GM18520 (cell line): ENCODE data around the gene FGD6.
"Not testable (repeated sequence)": the region's sequence is repeated elsewhere in the genome, so short reads cannot be mapped to it uniquely, and the experiment has no call there.

ENCODE experiments used
- ATAC-seq: cut with Tn5 transposase; IDR thresholded peaks from one replicate; pipeline ENCODE4 v1.9.1; 2021; ENCODE audit not compliant: unreplicated experiment

Gene FGD6

GRCh38 chr12:95131589-95132340 is 85.5 kb downstream of the FGD6 start:
- no peak for ATAC-seq

GRCh38 chr12:95130096-95130495 is 87.2 kb downstream of the FGD6 start:
- no peak for ATAC-seq

- ATAC-seq: no peak
Measured at GRCh38 chr12:95129115-95129514, 88.2 kb downstream of the FGD6 start.

- ATAC-seq: no peak
Measured at GRCh38 chr12:95126736-95127135, 90.5 kb downstream of the FGD6 start.

GRCh38 chr12:95126076-95126475 is 91.2 kb downstream of the FGD6 start:
- ATAC-seq: no peak

- ATAC-seq: no peak
Measured at GRCh38 chr12:95124106-95124505, 93.2 kb downstream of the FGD6 start.

- ATAC-seq: no peak
Measured at GRCh38 chr12:95118788-95119179, 98.5 kb downstream of the FGD6 start.

- no peak for ATAC-seq
Measured at GRCh38 chr12:95118138-95118787, 99.0 kb downstream of the FGD6 start.

- peak; percentile 65 for ATAC-seq
Measured at GRCh38 chr12:95117178-95117599, 100.1 kb downstream of the FGD6 start.

GRCh38 chr12:95116773-95117172 is 100.5 kb downstream of the FGD6 start:
- peak; percentile 22 for ATAC-seq

- ATAC-seq: no peak
Measured at GRCh38 chr12:95116341-95116740, 100.9 kb downstream of the FGD6 start.

- ATAC-seq: no peak
Measured at GRCh38 chr12:95115641-95116040, 101.6 kb downstream of the FGD6 start.

GRCh38 chr12:95114766-95115405 is 102.4 kb downstream of the FGD6 start:
- no peak for ATAC-seq

GRCh38 chr12:95107362-95107761 is 109.9 kb downstream of the FGD6 start:
- no peak for ATAC-seq

GRCh38 chr12:95105540-95105939 is 111.7 kb downstream of the FGD6 start:
- ATAC-seq: no peak

GRCh38 chr12:95104919-95105452 is 112.3 kb downstream of the FGD6 start:
- no peak for ATAC-seq

- peak; percentile 98 for ATAC-seq
Measured at GRCh38 chr12:95102916-95103671, 114.2 kb downstream of the FGD6 start.

GRCh38 chr12:95101957-95102356 is 115.3 kb downstream of the FGD6 start:
- not testable (repeated sequence) for ATAC-seq

- no peak for ATAC-seq
Measured at GRCh38 chr12:95100264-95101190, 116.7 kb downstream of the FGD6 start.

- no peak for ATAC-seq
Measured at GRCh38 chr12:95099270-95099790, 117.9 kb downstream of the FGD6 start.
